Psoas muscle (tissue), 8 donors: ENCODE measurements around the gene TMCO4. TPM values are rescaled to one million over a fixed set of nuclear protein-coding genes. Genes with fewer than 3 reads are reported as not detected.

Experiments
- ATAC-seq, 4 donors: fragments of 200-7000 bp; cut with Tn5 transposase; one replicate each; pipeline ENCODE4 v1.9.1; 2020; ENCODE audit warnings: moderate library complexity in 3 of 4, mild to moderate bottlenecking in 2 of 4
- DNase-seq, 2 donors: peaks; one replicate each; pipeline ENCODE4 v3.0.0-alpha.2; 2020
- H3K27ac ChIP-seq: fragments of 200-600 bp; one replicate; pipeline ENCODE4 v1.8.0; 2022
- H3K27me3 ChIP-seq, 3 donors: fragments of 200-600 bp in 1 of 3; one replicate each; pipeline versions ENCODE4 v1.6.1 to v1.8.0; 2013 to 2022; ENCODE audit warnings: low read length in 2 of 3, mild to moderate bottlenecking in 2 of 3, moderate library complexity in 1 of 3; ENCODE audit not compliant: insufficient read depth in 3 of 3
- H3K36me3 ChIP-seq, 2 donors: fragments of 200-600 bp in 1 of 2; one replicate each; pipeline versions ENCODE4 v1.6.1 to v1.8.0; 2013 to 2022; ENCODE audit warnings: low read depth in 1 of 2, mild to moderate bottlenecking in 1 of 2, moderate library complexity in 1 of 2; ENCODE audit not compliant: insufficient read depth in 1 of 2
- H3K4me1 ChIP-seq: fragments of 200-600 bp; one replicate; pipeline ENCODE4 v1.8.0; 2022
- H3K4me3 ChIP-seq: fragments of 200-600 bp; one replicate; pipeline ENCODE4 v1.8.0; 2022; ENCODE audit warnings: mild to moderate bottlenecking
- H3K9me3 ChIP-seq: fragments of 200-600 bp; one replicate; pipeline ENCODE4 v1.8.0; 2022
- CTCF ChIP-seq: fragments of 200-600 bp; IDR thresholded peaks from one replicate; pipeline ENCODE4 v1.8.0; 2022; ENCODE audit warnings: antibody characterized with exemption
- WGBS, 3 donors: extraction: QIAGEN DNeasy Blood & Tissue Kit; methylation state at CpG; one replicate each; pipeline versions ENCODE4 v1.1.6 to v1.1.7; 2013; 5-methylcytosine and 5-hydroxymethylcytosine counted together
- intact Hi-C, 2 donors: fragments of 100-400 bp; cut with DNase I; formaldehyde crosslinking; loops; one replicate each; pipeline versions ENCODE4 v1.11.0 to v1.14.2; 2022
- polyA plus RNA-seq, 3 donors: library from polyadenylated mRNA; stranded (reverse); fragments of 200-250 nt; gene quantifications; one replicate each; pipeline ENCODE4 v1.2.3, GENCODE V29; 2013
- total RNA-seq, 4 donors: library from RNA; stranded (reverse); fragmentation: NEBNext Ultra II Directional in 2 of 4; extraction: Animal tissue kit (Norgen Biotek cat#: 25700) in 2 of 4; gene quantifications; one replicate each; pipeline versions ENCODE4 v1.2.1 to v1.2.4, GENCODE V29; 2021 to 2023
- donor health status: healthy with polysubstance abuse.
- donor health status: DM: no; HTN: no; CAD: no; lungs with moderate emphysema.
- donor health status: Bipolar disorder and iron deficiency.
- donor health status: healthy.
- donor health status: DM: yes; HTN: yes; CAD: no.
- donor health status: DM: no; HTN: no; CAD: no.
- donor health status: DM: no; HTN: no; CAD: no.
- donor health status: DM: yes; HTN: yes; CAD: no.

Gene TMCO4
- total and polyA plus RNA-seq, 7 donors: 2.3 to 4.8 (median 3.2) TPM

GRCh38 chr1:19744335-19744743 lies 55.4 kb downstream of the TMCO4 start:
- intact Hi-C loops: no loop called here
- no peak for ATAC-seq
- no peak overlapping the region for H3K27ac ChIP-seq

GRCh38 chr1:19743793-19744192 lies 55.9 kb downstream of the TMCO4 start:
- H3K27me3 ChIP-seq: no peaks in the 10 kb centered on the region
- DNase-seq: no peak
- WGBS, 3 donors: 94 to 95% (median 94%) methylated on average over 9 of the region's 9 CpGs
- ATAC-seq: no peak
- H3K36me3 ChIP-seq: peaks cover 4 to 24% of the 10 kb centered on the region in 2 donors
- no peak for TF ChIP-seq CTCF
- H3K4me1 ChIP-seq: no peaks in the 10 kb centered on the region
- no peak overlapping the region for H3K4me3 ChIP-seq
- intact Hi-C loops: no loop called here
- H3K9me3 ChIP-seq: no peaks in the 10 kb centered on the region
- H3K27ac ChIP-seq: no peak overlapping the region

More at GRCh38 chr1:19744335-19744743, 55.4 kb downstream of the TMCO4 start:
- no peak for DNase-seq
- WGBS, 3 donors: 84 to 89% (median 84%) methylated on average over 4 of the region's 4 CpGs
- Histone ChIP-seq H3K4me1 (no peaks in the 10 kb centered on the region), H3K9me3 (no peaks in the 10 kb centered on the region), H3K4me3 (no peak overlapping the region), H3K36me3 (peaks cover 4 to 24% of the 10 kb centered on the region in 2 donors), H3K27me3 (no peaks in the 10 kb centered on the region)
- TF ChIP-seq CTCF: no peak

- TF ChIP-seq CTCF: no peak
- intact Hi-C loops: no loop called here
- H3K4me1 ChIP-seq: no peaks in the 10 kb centered on the region
- WGBS, 3 donors: 94 to 95% (median 95%) methylated on average over 3 of the region's 3 CpGs
- peaks cover 4 to 24% of the 10 kb centered on the region in 2 donors for H3K36me3 ChIP-seq
- ATAC-seq (no peak), DNase-seq (no peak)
- no peak overlapping the region for H3K4me3 ChIP-seq
- H3K9me3 ChIP-seq: no peaks in the 10 kb centered on the region
- H3K27me3 ChIP-seq: no peaks in the 10 kb centered on the region
- no peak overlapping the region for H3K27ac ChIP-seq
Measured at GRCh38 chr1:19743180-19743579, 56.5 kb downstream of the TMCO4 start.

GRCh38 chr1:19739628-19740027 lies 60.1 kb downstream of the TMCO4 start:
- H3K4me1 ChIP-seq: peaks cover 19% of the 10 kb centered on the region
- no peak overlapping the region for H3K27ac ChIP-seq
- 91 to 93% (median 93%) methylated on average over 5 of the region's 5 CpGs for WGBS, 3 donors
- intact Hi-C loops: no loop called here
- H3K9me3 ChIP-seq: no peaks in the 10 kb centered on the region
- DNase-seq (no peak), ATAC-seq (no peak)
- TF ChIP-seq CTCF: no peak
- H3K36me3 ChIP-seq: peaks cover 4% of the 10 kb centered on the region in 2 donors
- no peaks in the 10 kb centered on the region for H3K27me3 ChIP-seq
- H3K4me3 ChIP-seq: no peak overlapping the region

GRCh38 chr1:19738669-19739068 lies 61.0 kb downstream of the TMCO4 start:
- WGBS, 3 donors: 87 to 98% (median 88%) methylated on average over 2 of the region's 2 CpGs
- ATAC-seq (no peak), DNase-seq (no peak)
- H3K4me1 ChIP-seq: peaks cover 22% of the 10 kb centered on the region
- no peaks in the 10 kb centered on the region for H3K27me3 ChIP-seq
- H3K36me3 ChIP-seq: peaks cover 0 to 1% of the 10 kb centered on the region in 2 donors
- no peak overlapping the region for H3K27ac ChIP-seq
- H3K9me3 ChIP-seq: no peaks in the 10 kb centered on the region
- intact Hi-C loops: no loop called here
- H3K4me3 ChIP-seq: no peak overlapping the region
- TF ChIP-seq CTCF: no peak
